ENCODE measurements around the gene LEPROT. TPM values are rescaled to one million over a fixed set of nuclear protein-coding genes. Genes with fewer than 3 reads are reported as not detected.
"Not testable (repeated sequence)": the region's sequence is repeated elsewhere in the genome, so short reads cannot be mapped to it uniquely, and the experiment has no call there.

Gene LEPROT
- total and polyA plus RNA-seq, 8 donors: 9.3 to 101 (median 28.7) TPM

GRCh38 chr1:65377496-65378246 lies 42.8 kb upstream of the LEPROT start:
- H3K9me3 ChIP-seq: no peaks in the 10 kb centered on the region
- no peak for TF ChIP-seq POLR2AphosphoS5 (IDR thresholded peaks at IDR 0.05)
- no peak for TF ChIP-seq POLR2A (IDR thresholded peaks at IDR 0.05)
- no peak for TF ChIP-seq EP300 (IDR thresholded peaks at IDR 0.05)
- no peak for TF ChIP-seq CTCF (IDR thresholded peaks at IDR 0.05)
- no peak for DNase-seq
- no peaks in the 10 kb centered on the region for H3K36me3 ChIP-seq
- WGBS, 5 donors: 44 to 62% (median 52%) methylated on average over 4 of the region's 4 CpGs
- H3K4me1 ChIP-seq: no peaks in the 10 kb centered on the region
- intact Hi-C loops (cut with DNase I; ENCODE audit: low total_unique reads): no loop called here
- no peak overlapping the region for H3K4me3 ChIP-seq
- H3K27ac ChIP-seq: no peak overlapping the region
- no peaks in the 10 kb centered on the region for H3K27me3 ChIP-seq

- H3K36me3 ChIP-seq: no peaks in the 10 kb centered on the region
- TF ChIP-seq POLR2AphosphoS5 (IDR thresholded peaks at IDR 0.05): no peak
- no peak for TF ChIP-seq EP300 (IDR thresholded peaks at IDR 0.05)
- TF ChIP-seq CTCF (IDR thresholded peaks at IDR 0.05): no peak
- no peak for TF ChIP-seq POLR2A (IDR thresholded peaks at IDR 0.05)
- H3K9me3 ChIP-seq: no peaks in the 10 kb centered on the region
- H3K27me3 ChIP-seq: no peaks in the 10 kb centered on the region
- H3K4me3 ChIP-seq: no peak overlapping the region
- H3K4me1 ChIP-seq: no peaks in the 10 kb centered on the region
- no peak overlapping the region for H3K27ac ChIP-seq
- DNase-seq: no peak
- WGBS, 5 donors: 36 to 61% (median 54%) methylated on average over 2 of the region's 2 CpGs
- intact Hi-C loops (cut with DNase I; ENCODE audit: low total_unique reads): no loop called here
Measured at GRCh38 chr1:65378247-65378946, 42.1 kb upstream of the LEPROT start.

GRCh38 chr1:65384426-65384825 lies 36.0 kb upstream of the LEPROT start:
- intact Hi-C loops (cut with DNase I; ENCODE audit: low total_unique reads); H3K27ac ChIP-seq; H3K4me3 ChIP-seq; H3K27me3 ChIP-seq; DNase-seq; H3K9me3 ChIP-seq; H3K4me1 ChIP-seq: not testable (repeated sequence)
- peaks cover 0 to 13% (median 8%) of the 10 kb centered on the region in 4 donors for H3K36me3 ChIP-seq
- 90 to 98% (median 94%) methylated on average over 5 of the region's 5 CpGs for WGBS, 5 donors

- H3K4me1 ChIP-seq: no peaks in the 10 kb centered on the region
- TF ChIP-seq POLR2AphosphoS5 (IDR thresholded peaks at IDR 0.05) (no peak), EP300 (IDR thresholded peaks at IDR 0.05) (no peak), CTCF (IDR thresholded peaks at IDR 0.05) (no peak), POLR2A (IDR thresholded peaks at IDR 0.05) (no peak)
- H3K36me3 ChIP-seq: peaks cover 0 to 20% (median 12%) of the 10 kb centered on the region in 4 donors
- 87 to 99% (median 93%) methylated on average over 3 of the region's 3 CpGs for WGBS, 5 donors
- no peak overlapping the region for H3K27ac ChIP-seq
- no peaks in the 10 kb centered on the region for H3K9me3 ChIP-seq
- intact Hi-C loops (cut with DNase I; ENCODE audit: low total_unique reads): no loop called here
- no peak overlapping the region for H3K4me3 ChIP-seq
- no peaks in the 10 kb centered on the region for H3K27me3 ChIP-seq
- DNase-seq: no peak
Measured at GRCh38 chr1:65386439-65386838, 34.0 kb upstream of the LEPROT start.

- WGBS, 5 donors: 90 to 95% (median 92%) methylated on average over 2 of the region's 2 CpGs
- Histone ChIP-seq H3K27me3 (no peaks in the 10 kb centered on the region), H3K4me3 (no peak overlapping the region), H3K27ac (no peak overlapping the region), H3K9me3 (no peaks in the 10 kb centered on the region), H3K36me3 (peaks cover 0 to 27% (median 12%) of the 10 kb centered on the region in 4 donors), H3K4me1 (no peaks in the 10 kb centered on the region)
- no peak for TF ChIP-seq EP300 (IDR thresholded peaks at IDR 0.05)
- TF ChIP-seq POLR2AphosphoS5 (IDR thresholded peaks at IDR 0.05): no peak
- no peak for TF ChIP-seq POLR2A (IDR thresholded peaks at IDR 0.05)
- TF ChIP-seq CTCF (IDR thresholded peaks at IDR 0.05): no peak
- no peak for DNase-seq
- intact Hi-C loops (cut with DNase I; ENCODE audit: low total_unique reads): no loop called here
Measured at GRCh38 chr1:65387821-65388220, 32.6 kb upstream of the LEPROT start.

Measured in stomach (tissue), 9 donors.